HEK293 (cell line): ENCODE data around the gene MAGI1.

Experiments used
- CTCF ChIP-seq: fragments of 450-650 bp; formaldehyde crosslinking; IDR thresholded peaks from 2 replicates; pipeline ENCODE4 v1.5.1; 2016; ENCODE audit warnings: missing biosample characterization, missing genetic modification characterization
- GLIS2 ChIP-seq: fragments of 450-650 bp; formaldehyde crosslinking; IDR thresholded peaks from 2 replicates; pipeline ENCODE4 v1.5.1; 2016; ENCODE audit warnings: missing biosample characterization, missing genetic modification characterization
- PRDM6 ChIP-seq: fragments of 450-650 bp; formaldehyde crosslinking; IDR thresholded peaks from 2 replicates; pipeline ENCODE4 v1.5.1; 2017; ENCODE audit warnings: missing biosample characterization, missing genetic modification characterization
- REST ChIP-seq: fragments of 450-650 bp; formaldehyde crosslinking; IDR thresholded peaks from 2 replicates; pipeline ENCODE4 v1.5.1; 2016; ENCODE audit warnings: missing biosample characterization, missing genetic modification characterization
- ZBTB17 ChIP-seq: fragments of 450-650 bp; formaldehyde crosslinking; IDR thresholded peaks from 2 replicates; pipeline ENCODE4 v1.5.1; 2016; ENCODE audit warnings: missing biosample characterization, missing genetic modification characterization
- ZNF157 ChIP-seq: fragments of 450-650 bp; formaldehyde crosslinking; IDR thresholded peaks from 2 replicates; pipeline ENCODE4 v1.5.1; 2016; ENCODE audit warnings: missing biosample characterization, missing genetic modification characterization
- ZNF292 ChIP-seq: fragments of 450-650 bp; formaldehyde crosslinking; IDR thresholded peaks from 2 replicates; pipeline ENCODE4 v1.5.1; 2016; ENCODE audit warnings: low read depth, missing biosample characterization, missing genetic modification characterization, borderline replicate concordance
- TF ChIP-seq, protein P1 (sequence below): fragments of 450-650 bp; formaldehyde crosslinking; IDR thresholded peaks from 2 replicates; pipeline ENCODE4 v1.5.1; 2016; ENCODE audit warnings: missing biosample characterization, missing genetic modification characterization
- TF ChIP-seq, protein P2 (sequence below): fragments of 450-650 bp; formaldehyde crosslinking; IDR thresholded peaks from 2 replicates; pipeline ENCODE4 v1.5.1; 2016; ENCODE audit warnings: missing biosample characterization, missing genetic modification characterization

- TF ChIP-seq CTCF (tag by site-specific recombination) (no peak), ZBTB17 (no peak), PRDM6 (tag by site-specific recombination) (no peak), ZNF157 (tag by site-specific recombination) (no peak), ZNF292 (no peak), REST (tag by site-specific recombination) (no peak), GLIS2 (tag by site-specific recombination) (no peak)
- TF ChIP-seq, protein P1, sequence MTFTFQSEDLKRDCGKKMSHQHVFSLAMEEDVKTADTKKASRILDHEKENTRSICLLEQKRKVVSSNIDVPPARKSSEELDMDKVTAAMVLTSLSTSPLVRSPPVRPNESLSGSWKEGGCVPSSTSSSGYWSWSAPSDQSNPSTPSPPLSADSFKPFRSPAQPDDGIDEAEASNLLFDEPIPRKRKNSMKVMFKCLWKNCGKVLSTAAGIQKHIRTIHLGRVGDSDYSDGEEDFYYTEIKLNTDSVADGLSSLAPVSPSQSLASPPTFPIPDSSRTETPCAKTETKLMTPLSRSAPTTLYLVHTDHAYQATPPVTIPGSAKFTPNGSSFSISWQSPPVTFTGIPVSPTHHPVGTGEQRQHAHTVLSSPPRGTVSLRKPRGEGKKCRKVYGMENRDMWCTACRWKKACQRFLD (tag by site-specific recombination) = no peak
- TF ChIP-seq, protein P2, sequence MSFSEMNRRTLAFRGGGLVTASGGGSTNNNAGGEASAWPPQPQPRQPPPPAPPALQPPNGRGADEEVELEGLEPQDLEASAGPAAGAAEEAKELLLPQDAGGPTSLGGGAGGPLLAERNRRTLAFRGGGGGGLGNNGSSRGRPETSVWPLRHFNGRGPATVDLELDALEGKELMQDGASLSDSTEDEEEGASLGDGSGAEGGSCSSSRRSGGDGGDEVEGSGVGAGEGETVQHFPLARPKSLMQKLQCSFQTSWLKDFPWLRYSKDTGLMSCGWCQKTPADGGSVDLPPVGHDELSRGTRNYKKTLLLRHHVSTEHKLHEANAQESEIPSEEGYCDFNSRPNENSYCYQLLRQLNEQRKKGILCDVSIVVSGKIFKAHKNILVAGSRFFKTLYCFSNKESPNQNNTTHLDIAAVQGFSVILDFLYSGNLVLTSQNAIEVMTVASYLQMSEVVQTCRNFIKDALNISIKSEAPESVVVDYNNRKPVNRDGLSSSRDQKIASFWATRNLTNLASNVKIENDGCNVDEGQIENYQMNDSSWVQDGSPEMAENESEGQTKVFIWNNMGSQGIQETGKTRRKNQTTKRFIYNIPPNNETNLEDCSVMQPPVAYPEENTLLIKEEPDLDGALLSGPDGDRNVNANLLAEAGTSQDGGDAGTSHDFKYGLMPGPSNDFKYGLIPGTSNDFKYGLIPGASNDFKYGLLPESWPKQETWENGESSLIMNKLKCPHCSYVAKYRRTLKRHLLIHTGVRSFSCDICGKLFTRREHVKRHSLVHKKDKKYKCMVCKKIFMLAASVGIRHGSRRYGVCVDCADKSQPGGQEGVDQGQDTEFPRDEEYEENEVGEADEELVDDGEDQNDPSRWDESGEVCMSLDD (tag by site-specific recombination) = no peak
Measured at GRCh38 chr3:65901226-65901625, 137.5 kb downstream of the MAGI1 start.
